HepG2 (cell line): ENCODE data around the gene DAB2IP.

Experiments used
- BCL3 ChIP-seq: sonication (generic); formaldehyde crosslinking; IDR thresholded peaks from 2 replicates; pipeline ENCODE4 v1.5.1; 2020; ENCODE audit warnings: mild to moderate bottlenecking, missing genetic modification reagents, moderate library complexity
- GABPA ChIP-seq, 2 experiments: IDR thresholded peaks; 2 replicates each; pipeline ENCODE4 v1.6.1; 2011 to 2016; ENCODE audit warnings: low read depth in 2 of 2, low read length in 1 of 2, missing biosample characterization in 1 of 2, missing genetic modification characterization in 1 of 2
- GABPB1 ChIP-seq: IDR thresholded peaks from 2 replicates; pipeline ENCODE4 v1.6.1; 2016; ENCODE audit warnings: mild to moderate bottlenecking, missing genetic modification reagents, moderate library complexity, missing compliant biosample characterization
- GPN1 ChIP-seq: sonication (generic); formaldehyde crosslinking; IDR thresholded peaks from 2 replicates; pipeline ENCODE4 v1.5.1; 2020; ENCODE audit warnings: missing genetic modification reagents, borderline replicate concordance
- HCFC1 ChIP-seq: fragments of 150-350 bp; IDR thresholded peaks from 2 replicates; pipeline ENCODE4 v1.6.1; 2014; ENCODE audit warnings: low read depth, low read length
- HIVEP1 ChIP-seq: sonication (generic); formaldehyde crosslinking; IDR thresholded peaks from 2 replicates; pipeline ENCODE4 v1.4.0; 2020; ENCODE audit warnings: mild to moderate bottlenecking, missing genetic modification reagents
- KDM1A ChIP-seq: IDR thresholded peaks from 2 replicates; pipeline ENCODE4 v1.6.1; 2016; ENCODE audit warnings: missing compliant biosample characterization
- POLR2A ChIP-seq, 2 experiments: IDR thresholded peaks; 2 replicates each; pipeline ENCODE4 v1.6.1; 2011; ENCODE audit warnings: low read depth in 2 of 2, low read length in 2 of 2, mild to moderate bottlenecking in 1 of 2, moderate library complexity in 1 of 2; ENCODE audit not compliant: insufficient read depth in 1 of 2
- TCF12 ChIP-seq, 2 experiments: fragments of 450-650 bp in 1 of 2; sonication (generic) in 1 of 2; formaldehyde crosslinking in 1 of 2; IDR thresholded peaks; 2 replicates each; pipeline versions ENCODE4 v1.6.1 to v1.8.0; 2017 to 2022; ENCODE audit warnings: antibody characterized with exemption in 1 of 2, mild to moderate bottlenecking in 1 of 2, missing genetic modification reagents in 1 of 2, moderate library complexity in 1 of 2
- USF2 ChIP-seq, 2 experiments: sonication (generic) in 1 of 2; formaldehyde crosslinking in 1 of 2; IDR thresholded peaks; 2 replicates each; pipeline versions ENCODE4 v1.5.1 to v1.6.1; 2011 to 2020; ENCODE audit warnings: borderline replicate concordance in 1 of 2, low read depth in 1 of 2, low read length in 1 of 2, mild to moderate bottlenecking in 1 of 2, missing genetic modification reagents in 1 of 2, moderate library complexity in 1 of 2
- ZNF546 ChIP-seq: sonication (generic); formaldehyde crosslinking; conservative IDR thresholded peaks from 2 replicates; pipeline ENCODE4 v1.8.1; 2023; ENCODE audit warnings: mild to moderate bottlenecking, missing genetic modification reagents
- TF ChIP-seq, protein P1 (sequence below): sonication (generic); formaldehyde crosslinking; IDR thresholded peaks from 2 replicates; pipeline ENCODE4 v1.5.0; 2020; ENCODE audit warnings: mild to moderate bottlenecking, missing genetic modification reagents, moderate library complexity
- TF ChIP-seq, protein P2 (sequence below): sonication (generic); formaldehyde crosslinking; IDR thresholded peaks from 2 replicates; pipeline ENCODE4 v1.9.0; 2022; ENCODE audit warnings: missing genetic modification reagents, mild to moderate bottlenecking, borderline replicate concordance

DNA sequence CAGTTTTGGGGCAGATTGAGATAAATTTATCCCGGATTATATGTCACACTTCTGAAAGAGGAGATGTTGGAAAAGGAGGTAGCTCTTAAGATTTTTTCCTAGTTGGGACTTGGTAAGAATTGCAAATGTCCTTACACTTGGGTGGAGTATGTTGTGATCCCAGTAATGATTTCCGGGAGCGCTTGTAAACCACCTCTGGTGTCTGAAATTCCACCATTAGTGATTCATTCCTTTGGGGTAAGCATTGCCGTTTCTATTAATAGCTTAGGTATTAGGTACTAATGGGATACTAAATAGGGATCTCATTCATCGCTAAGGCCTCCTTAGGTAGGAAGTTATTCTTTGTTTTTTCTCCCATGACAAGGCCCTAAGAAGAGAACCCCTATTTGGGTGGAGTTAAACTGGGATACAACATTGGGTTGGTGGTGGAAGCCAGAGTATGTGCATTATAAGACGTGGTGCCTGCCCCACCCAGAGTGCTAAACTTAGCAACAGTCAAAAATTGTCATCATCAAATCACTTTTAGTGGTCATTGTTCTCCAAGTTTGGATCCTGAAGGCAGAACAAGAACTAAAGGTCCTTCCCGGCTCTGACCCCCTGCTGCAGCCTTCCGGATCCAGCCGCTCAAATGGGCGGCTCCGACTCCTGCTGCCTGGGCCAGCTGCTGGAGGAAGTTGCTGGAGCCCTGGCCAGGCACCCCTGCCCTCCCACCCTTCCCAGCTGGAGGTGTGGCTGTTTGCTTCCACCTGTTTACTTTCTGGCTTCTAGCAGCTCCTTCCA, 31.7 kb upstream of the DAB2IP start:
- no peak for TF ChIP-seq HIVEP1 (CRISPR knock-in tag)
- TF ChIP-seq HCFC1 = no peak
- TF ChIP-seq POLR2A (IDR thresholded peaks at IDR 0.05; ENCODE audit: insufficient read depth in 1 of 2, low read depth in 2 of 2, low read length in 2 of 2) = no peak
- TF ChIP-seq, protein P1, sequence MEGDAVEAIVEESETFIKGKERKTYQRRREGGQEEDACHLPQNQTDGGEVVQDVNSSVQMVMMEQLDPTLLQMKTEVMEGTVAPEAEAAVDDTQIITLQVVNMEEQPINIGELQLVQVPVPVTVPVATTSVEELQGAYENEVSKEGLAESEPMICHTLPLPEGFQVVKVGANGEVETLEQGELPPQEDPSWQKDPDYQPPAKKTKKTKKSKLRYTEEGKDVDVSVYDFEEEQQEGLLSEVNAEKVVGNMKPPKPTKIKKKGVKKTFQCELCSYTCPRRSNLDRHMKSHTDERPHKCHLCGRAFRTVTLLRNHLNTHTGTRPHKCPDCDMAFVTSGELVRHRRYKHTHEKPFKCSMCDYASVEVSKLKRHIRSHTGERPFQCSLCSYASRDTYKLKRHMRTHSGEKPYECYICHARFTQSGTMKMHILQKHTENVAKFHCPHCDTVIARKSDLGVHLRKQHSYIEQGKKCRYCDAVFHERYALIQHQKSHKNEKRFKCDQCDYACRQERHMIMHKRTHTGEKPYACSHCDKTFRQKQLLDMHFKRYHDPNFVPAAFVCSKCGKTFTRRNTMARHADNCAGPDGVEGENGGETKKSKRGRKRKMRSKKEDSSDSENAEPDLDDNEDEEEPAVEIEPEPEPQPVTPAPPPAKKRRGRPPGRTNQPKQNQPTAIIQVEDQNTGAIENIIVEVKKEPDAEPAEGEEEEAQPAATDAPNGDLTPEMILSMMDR (CRISPR knock-in tag) = no peak
- TF ChIP-seq GABPB1 = no peak
- TF ChIP-seq, protein P2, sequence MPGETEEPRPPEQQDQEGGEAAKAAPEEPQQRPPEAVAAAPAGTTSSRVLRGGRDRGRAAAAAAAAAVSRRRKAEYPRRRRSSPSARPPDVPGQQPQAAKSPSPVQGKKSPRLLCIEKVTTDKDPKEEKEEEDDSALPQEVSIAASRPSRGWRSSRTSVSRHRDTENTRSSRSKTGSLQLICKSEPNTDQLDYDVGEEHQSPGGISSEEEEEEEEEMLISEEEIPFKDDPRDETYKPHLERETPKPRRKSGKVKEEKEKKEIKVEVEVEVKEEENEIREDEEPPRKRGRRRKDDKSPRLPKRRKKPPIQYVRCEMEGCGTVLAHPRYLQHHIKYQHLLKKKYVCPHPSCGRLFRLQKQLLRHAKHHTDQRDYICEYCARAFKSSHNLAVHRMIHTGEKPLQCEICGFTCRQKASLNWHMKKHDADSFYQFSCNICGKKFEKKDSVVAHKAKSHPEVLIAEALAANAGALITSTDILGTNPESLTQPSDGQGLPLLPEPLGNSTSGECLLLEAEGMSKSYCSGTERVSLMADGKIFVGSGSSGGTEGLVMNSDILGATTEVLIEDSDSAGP (CRISPR knock-in tag) = no peak
- TF ChIP-seq GABPA (IDR thresholded peaks at IDR 0.05; ENCODE audit: low read depth, low read length) = no peak
- TF ChIP-seq GABPA (CRISPR knock-in tag; IDR thresholded peaks at IDR 0.05; ENCODE audit: low read depth) = no peak
- TF ChIP-seq USF2 (IDR thresholded peaks at IDR 0.05; ENCODE audit: low read depth, low read length) = no peak
- no peak for TF ChIP-seq USF2 (CRISPR knock-in tag; IDR thresholded peaks at IDR 0.05; ENCODE audit: borderline replicate concordance)
- TF ChIP-seq ZNF546 = no peak
- TF ChIP-seq BCL3 (CRISPR knock-in tag) = no peak
- TF ChIP-seq GPN1 = no peak
- TF ChIP-seq TCF12 (IDR thresholded peaks at IDR 0.05) = no peak
- no peak for TF ChIP-seq TCF12 (CRISPR knock-in tag; IDR thresholded peaks at IDR 0.05)
- TF ChIP-seq KDM1A (CRISPR knock-in tag) = no peak
